Myometrial cell (primary cell): ENCODE data around the gene RECQL. TPM values are rescaled to one million over a fixed set of nuclear protein-coding genes. Genes with fewer than 3 reads are reported as not detected.

ENCODE experiments used
- total RNA-seq: library from RNA; depleted of rRNA; stranded (reverse); fragments of >200 nt; gene quantifications from 2 replicates; pipeline ENCODE4 v1.2.3, GENCODE V29; 2015

RECQL gene, protein sequence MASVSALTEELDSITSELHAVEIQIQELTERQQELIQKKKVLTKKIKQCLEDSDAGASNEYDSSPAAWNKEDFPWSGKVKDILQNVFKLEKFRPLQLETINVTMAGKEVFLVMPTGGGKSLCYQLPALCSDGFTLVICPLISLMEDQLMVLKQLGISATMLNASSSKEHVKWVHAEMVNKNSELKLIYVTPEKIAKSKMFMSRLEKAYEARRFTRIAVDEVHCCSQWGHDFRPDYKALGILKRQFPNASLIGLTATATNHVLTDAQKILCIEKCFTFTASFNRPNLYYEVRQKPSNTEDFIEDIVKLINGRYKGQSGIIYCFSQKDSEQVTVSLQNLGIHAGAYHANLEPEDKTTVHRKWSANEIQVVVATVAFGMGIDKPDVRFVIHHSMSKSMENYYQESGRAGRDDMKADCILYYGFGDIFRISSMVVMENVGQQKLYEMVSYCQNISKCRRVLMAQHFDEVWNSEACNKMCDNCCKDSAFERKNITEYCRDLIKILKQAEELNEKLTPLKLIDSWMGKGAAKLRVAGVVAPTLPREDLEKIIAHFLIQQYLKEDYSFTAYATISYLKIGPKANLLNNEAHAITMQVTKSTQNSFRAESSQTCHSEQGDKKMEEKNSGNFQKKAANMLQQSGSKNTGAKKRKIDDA
- 99.2 and 112 TPM in 2 replicates for total RNA-seq

DNA sequence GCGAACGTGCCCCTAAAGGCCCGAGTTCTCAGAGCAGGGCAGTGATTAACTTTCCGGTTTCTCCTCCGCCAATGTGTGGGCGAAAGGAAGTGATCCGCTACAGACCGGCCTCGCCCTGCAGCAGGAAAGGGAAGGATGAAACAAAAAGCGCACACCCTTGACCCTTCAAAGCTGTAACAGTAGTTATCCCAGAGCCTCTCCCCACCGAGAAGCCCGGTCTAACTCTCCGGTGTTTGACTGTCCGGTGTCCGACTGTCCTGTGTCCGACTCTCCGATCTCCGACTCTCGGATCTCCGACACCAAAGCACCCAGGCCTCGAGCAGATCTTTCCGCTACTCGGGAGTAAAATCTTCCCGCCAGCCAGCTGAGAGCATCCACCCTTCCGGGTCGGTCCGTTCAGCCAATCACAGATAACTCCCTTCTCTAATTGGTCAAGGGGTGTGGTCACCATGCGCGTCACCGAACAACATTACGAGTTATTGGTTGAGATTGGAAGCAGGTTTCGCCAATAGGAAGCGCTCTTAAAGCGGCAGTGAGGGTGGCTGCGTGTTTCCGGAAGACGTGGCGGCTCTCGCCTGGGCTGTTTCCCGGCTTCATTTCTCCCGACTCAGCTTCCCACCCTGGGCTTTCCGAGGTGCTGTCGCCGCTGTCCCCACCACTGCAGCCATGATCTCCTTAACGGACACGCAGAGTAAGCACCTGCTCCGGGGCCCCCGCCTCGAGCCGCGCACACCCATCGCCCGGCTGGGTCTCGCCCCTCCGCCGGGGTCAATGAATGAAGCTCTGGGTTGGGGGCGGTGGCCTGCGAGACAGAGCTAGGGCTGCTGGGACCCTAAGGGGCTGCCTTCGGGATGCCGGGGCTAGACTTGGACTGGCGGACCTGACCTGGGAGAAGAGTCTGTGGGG is at the start of gene RECQL, which contains the start of gene GOLT1B:
Gene RECQL (minus strand): TSS at position 378 of the 906 bp plus-strand sequence. CDS start 2,065 bp downstream, outside the sequence.
Gene GOLT1B (plus strand): TSS at position 532 of the 906 bp plus-strand sequence. CDS start 135 bp downstream, at position 667.

DNA sequence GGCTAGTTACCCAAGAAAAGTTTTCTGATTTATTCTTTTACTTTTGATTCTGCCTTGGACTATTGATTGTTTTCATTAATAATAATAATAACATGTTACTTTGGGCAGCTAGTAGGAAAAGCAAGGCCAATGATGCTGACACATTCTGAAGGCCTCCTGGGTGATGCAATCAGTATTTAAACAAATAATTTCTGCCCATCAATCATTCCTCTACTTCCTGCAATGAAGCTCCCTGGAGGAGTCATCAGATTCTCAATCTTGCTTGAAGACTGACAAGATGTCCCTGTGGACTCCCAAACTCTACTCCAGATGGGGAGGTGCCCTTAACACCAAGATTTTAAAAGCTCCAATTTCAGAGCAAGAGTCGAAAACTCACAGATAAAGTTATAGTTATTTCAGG is 24.6 kb upstream of the RECQL start, which contains the start of gene SPX:
Gene SPX (plus strand): TSS at position 244 of the 400 bp plus-strand sequence. CDS start 177 bp downstream, outside the sequence.

Other genes starting within 250 kb of the RECQL start
- gene SLCO1A2, start 166.7 kb downstream of the RECQL start, total RNA-seq, result not detected in 2 replicates
- not detected in 2 replicates for gene IAPP, start 128.7 kb downstream of the RECQL start, total RNA-seq
- 14.1 and 16.5 TPM in 2 replicates for gene PYROXD1, start 64.0 kb downstream of the RECQL start, total RNA-seq
- gene GOLT1B, start 154 bp upstream of the RECQL start, total RNA-seq, result 62.6 and 66.6 TPM in 2 replicates
- gene SPX, start 24.7 kb upstream of the RECQL start, total RNA-seq, result 0.89 and 1.2 TPM in 2 replicates
- gene GYS2, start 103.2 kb upstream of the RECQL start, total RNA-seq, result not detected in 2 replicates
- 843 and 886 TPM in 2 replicates for gene LDHB, start 156.2 kb upstream of the RECQL start, total RNA-seq